Lower leg skin (tissue), 4 donors: ENCODE measurements around the gene MRPL42. TPM values are rescaled to one million over a fixed set of nuclear protein-coding genes. Genes with fewer than 3 reads are reported as not detected.

ENCODE experiments used
- DNase-seq, 2 donors: peaks; one replicate each; pipeline ENCODE4 v3.0.0-alpha.2; 2019; ENCODE audit warnings: low spot score in 2 of 2
- H3K4me3 ChIP-seq: fragments of 200-600 bp; sonication (generic); 2 replicates; pipeline ENCODE4 v1.5.1; 2017; ENCODE audit warnings: mild to moderate bottlenecking, low read depth; ENCODE audit not compliant: poor library complexity, severe bottlenecking
- POLR2A ChIP-seq, 2 donors: fragments of 450-650 bp; IDR thresholded peaks; one replicate each; pipeline ENCODE4 v1.6.1; 2016 to 2017; ENCODE audit warnings: antibody characterized with exemption in 2 of 2, mild to moderate bottlenecking in 1 of 2, moderate library complexity in 1 of 2
- WGBS, 2 donors: methylation state at CpG; one replicate each; pipeline ENCODE4 v1.1.5; 2018; 5-methylcytosine and 5-hydroxymethylcytosine counted together
- intact Hi-C: fragments of 100-400 bp; cut with DNase I; formaldehyde crosslinking; loops from one replicate; pipeline ENCODE4 v1.15.0; 2023; ENCODE audit warnings: low total_unique reads
- total RNA-seq, 4 donors: library from RNA; depleted of rRNA; stranded (reverse); fragments of >200 nt; gene quantifications; one replicate each; pipeline ENCODE4 v1.1.0, GENCODE V29; 2016
- TF ChIP-seq, protein P1 (sequence below), 3 donors: fragments of 450-650 bp; IDR thresholded peaks; one replicate each; pipeline ENCODE4 v1.5.1; 2016; ENCODE audit warnings: antibody characterized with exemption in 3 of 3, mild to moderate bottlenecking in 3 of 3, moderate library complexity in 2 of 3

MRPL42 gene
- total RNA-seq, 4 donors from 2014 or later, result 43.9 to 58.4 (median 47.7) TPM

DNA sequence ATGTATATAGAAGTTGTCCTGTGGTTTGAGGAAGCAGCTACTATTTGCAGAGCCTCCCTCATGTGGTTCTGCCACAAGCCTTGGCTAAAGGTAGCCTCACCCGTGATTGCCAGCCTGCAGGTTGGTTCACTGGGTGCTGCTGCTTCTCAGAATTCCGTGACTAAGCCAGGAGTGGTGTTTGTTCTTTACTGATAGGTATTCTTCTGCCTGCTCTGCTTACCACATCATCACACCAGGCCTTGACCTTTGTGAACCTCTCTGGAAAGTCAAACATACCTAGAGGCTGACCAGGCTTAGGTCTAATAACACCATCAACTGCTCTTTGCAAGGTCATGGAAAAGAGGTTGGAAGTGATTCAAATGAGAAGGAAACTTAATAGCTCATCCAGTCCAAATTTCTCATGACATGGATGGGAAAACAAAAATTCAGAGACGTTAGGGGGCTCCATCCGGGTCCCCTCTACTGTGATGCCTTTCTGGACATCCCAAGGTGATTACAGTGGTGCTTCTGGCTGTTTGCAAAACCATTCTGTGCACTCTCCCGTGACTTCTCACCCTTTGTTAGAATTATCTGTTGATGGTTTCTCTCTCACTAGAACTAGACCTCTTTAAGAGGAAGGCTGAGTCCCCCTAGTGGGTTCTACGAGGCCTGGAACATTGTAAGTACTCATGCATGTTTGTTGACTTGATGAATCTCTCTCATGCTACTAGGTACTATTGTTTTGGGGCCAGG lies 96.7 kb downstream of the MRPL42 start:
- no peak overlapping the region for H3K4me3 ChIP-seq
- no peak for DNase-seq
- no peak for TF ChIP-seq POLR2A (IDR thresholded peaks at IDR 0.05)
- TF ChIP-seq, protein P1, sequence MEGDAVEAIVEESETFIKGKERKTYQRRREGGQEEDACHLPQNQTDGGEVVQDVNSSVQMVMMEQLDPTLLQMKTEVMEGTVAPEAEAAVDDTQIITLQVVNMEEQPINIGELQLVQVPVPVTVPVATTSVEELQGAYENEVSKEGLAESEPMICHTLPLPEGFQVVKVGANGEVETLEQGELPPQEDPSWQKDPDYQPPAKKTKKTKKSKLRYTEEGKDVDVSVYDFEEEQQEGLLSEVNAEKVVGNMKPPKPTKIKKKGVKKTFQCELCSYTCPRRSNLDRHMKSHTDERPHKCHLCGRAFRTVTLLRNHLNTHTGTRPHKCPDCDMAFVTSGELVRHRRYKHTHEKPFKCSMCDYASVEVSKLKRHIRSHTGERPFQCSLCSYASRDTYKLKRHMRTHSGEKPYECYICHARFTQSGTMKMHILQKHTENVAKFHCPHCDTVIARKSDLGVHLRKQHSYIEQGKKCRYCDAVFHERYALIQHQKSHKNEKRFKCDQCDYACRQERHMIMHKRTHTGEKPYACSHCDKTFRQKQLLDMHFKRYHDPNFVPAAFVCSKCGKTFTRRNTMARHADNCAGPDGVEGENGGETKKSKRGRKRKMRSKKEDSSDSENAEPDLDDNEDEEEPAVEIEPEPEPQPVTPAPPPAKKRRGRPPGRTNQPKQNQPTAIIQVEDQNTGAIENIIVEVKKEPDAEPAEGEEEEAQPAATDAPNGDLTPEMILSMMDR (IDR thresholded peaks at IDR 0.05), result no peak
- intact Hi-C loops, result no loop called here
- 70 to 73% methylated on average over 6 of the region's 6 CpGs for WGBS, 2 donors

GRCh38 chr12:93565760-93566159 lies 98.4 kb downstream of the MRPL42 start:
- H3K4me3 ChIP-seq, result no peak overlapping the region
- 97% methylated on average over 3 of the region's 3 CpGs for whole genome bisulfite sequencing, 2 donors
- intact Hi-C loops, result no loop called here
- TF ChIP-seq, protein P1 (IDR thresholded peaks at IDR 0.05), result no peak
- TF ChIP-seq POLR2A (IDR thresholded peaks at IDR 0.05), result no peak
- DNase-seq, result no peak

Other genes starting within 250 kb of the MRPL42 start
- gene NUDT4, start 89.6 kb upstream of the MRPL42 start, total RNA-seq, result 10 to 100 TPM; 24.7 to 62.8 (median 34.2) TPM
- gene UBE2N, start 25.6 kb upstream of the MRPL42 start, total RNA-seq, result 10 to 100 TPM; 22.5 to 44.8 (median 40.6) TPM
- 10 to 100 TPM in 2 of 4 donors, 1 to 10 TPM in 2; 4.2 to 14.2 (median 9.2) TPM for gene SOCS2, start 105.2 kb downstream of the MRPL42 start, total RNA-seq
- 10 to 100 TPM; 16.1 to 43.3 (median 26.5) TPM for gene CRADD, start 209.9 kb downstream of the MRPL42 start, total RNA-seq